HG03066 (cell line): ENCODE measurements around the gene LRIG1.

Experiments
- ATAC-seq: cut with Tn5 transposase; IDR thresholded peaks from one replicate; pipeline ENCODE4 v1.9.1; 2021; ENCODE audit warnings: low read depth; ENCODE audit not compliant: unreplicated experiment

Gene LRIG1, protein sequence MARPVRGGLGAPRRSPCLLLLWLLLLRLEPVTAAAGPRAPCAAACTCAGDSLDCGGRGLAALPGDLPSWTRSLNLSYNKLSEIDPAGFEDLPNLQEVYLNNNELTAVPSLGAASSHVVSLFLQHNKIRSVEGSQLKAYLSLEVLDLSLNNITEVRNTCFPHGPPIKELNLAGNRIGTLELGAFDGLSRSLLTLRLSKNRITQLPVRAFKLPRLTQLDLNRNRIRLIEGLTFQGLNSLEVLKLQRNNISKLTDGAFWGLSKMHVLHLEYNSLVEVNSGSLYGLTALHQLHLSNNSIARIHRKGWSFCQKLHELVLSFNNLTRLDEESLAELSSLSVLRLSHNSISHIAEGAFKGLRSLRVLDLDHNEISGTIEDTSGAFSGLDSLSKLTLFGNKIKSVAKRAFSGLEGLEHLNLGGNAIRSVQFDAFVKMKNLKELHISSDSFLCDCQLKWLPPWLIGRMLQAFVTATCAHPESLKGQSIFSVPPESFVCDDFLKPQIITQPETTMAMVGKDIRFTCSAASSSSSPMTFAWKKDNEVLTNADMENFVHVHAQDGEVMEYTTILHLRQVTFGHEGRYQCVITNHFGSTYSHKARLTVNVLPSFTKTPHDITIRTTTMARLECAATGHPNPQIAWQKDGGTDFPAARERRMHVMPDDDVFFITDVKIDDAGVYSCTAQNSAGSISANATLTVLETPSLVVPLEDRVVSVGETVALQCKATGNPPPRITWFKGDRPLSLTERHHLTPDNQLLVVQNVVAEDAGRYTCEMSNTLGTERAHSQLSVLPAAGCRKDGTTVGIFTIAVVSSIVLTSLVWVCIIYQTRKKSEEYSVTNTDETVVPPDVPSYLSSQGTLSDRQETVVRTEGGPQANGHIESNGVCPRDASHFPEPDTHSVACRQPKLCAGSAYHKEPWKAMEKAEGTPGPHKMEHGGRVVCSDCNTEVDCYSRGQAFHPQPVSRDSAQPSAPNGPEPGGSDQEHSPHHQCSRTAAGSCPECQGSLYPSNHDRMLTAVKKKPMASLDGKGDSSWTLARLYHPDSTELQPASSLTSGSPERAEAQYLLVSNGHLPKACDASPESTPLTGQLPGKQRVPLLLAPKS

DNA sequence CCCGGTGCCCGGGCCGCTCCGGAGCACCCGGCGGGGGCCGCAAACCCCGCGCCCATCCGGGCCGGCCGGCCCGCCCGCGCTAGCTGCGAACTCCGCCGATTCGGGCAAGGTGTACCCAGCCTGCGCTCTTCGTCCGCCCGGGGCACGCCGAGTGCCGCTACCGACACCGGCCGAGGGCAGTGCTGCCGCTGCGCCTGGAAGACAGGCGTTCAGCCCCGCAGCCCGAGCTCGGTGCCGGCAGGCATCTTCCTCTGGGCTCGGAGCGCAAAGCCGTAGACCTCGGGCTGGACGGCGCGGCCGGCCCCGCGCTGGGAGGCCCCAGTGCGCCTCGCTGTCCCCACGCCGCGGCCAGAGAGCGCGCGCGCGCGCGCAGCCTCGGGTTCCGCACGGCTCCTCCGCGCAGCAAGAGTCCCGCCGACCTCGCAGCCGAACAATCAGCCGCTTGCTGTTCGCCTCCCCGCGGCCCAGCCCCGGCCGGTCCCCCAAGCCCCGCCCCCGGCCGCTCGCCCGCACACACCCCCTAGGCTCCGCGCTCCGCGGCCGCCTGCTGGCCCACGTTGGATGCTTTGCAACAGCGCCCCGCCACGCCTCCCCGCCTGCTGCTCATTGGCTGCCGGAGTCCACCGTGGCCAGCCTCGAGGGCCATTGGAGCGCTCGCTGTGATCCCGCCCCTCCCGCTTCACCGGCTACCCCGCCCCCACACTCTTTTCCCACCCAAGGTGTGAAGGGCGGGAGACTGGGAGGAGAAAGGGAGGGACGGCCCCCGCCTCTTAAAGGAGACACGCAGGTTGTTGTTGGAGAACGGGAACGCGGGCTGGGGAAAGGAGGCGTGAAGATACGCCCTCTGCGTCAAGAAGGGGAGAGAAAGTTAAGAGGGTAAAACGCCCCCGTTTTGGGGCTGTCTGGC, at the start of gene LRIG1:
Gene LRIG1 (minus strand): TSS at position 447 of the 907 bp plus-strand sequence. CDS start 615 bp downstream, outside the sequence.
- ATAC-seq: peak; percentile 97

DNA sequence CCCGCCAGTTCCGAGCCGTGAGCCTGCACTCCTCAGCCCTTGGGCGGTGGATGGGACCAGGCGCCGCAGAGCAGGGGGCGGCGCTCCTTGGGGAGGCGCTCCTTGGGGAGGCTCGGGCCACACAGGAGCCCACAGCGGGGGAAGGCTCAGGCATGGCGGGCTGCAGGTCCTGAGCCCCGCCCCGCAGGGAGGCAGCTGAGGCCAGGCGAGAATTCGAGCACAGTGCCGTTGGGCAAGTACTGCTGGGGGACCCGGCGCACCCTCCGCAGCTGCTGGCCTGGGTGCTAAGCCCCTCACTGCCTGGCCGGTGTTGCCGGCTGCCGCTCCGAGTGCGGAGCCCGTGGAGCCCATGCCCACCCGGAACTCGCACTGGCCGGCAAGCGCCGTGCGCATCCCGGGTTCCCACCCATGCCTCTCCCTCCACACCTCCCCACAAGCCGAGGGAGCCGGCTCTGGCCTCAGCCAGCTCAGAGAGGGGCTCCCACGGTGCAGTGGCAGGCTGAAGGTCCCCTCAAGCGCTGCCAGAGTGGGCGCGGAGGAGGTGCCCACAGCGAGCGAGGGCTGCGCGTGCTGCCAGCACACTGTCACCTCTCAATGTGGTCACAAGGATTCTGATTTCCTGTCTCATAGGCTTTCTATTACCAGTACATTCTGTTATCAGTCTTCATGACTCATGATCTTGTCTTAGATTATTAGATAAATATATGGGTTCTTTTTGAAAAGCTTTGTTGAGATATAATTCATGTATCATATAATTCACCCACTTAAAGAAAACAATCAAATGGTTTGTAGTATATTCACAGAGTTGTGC, 44.0 kb upstream of the LRIG1 start:
- ATAC-seq: no peak

DNA sequence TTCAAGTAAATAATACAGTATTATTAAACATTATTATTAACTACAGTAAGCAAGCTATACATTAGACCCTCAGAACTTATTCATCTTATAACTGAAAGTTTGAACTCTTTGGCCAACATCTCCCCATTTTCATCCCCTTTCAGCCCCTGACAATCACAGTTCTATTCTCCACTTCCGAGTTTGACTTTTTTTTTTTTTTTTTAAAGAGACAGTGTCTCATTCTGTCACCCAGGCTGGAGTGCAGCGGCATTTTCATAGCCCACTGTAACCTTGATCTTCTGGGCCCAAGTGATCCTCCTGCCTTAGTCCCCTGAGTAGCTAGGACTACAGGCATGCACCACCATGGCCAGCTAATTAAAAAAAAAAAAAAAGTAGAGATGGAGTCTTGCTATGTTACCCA, 41.3 kb upstream of the LRIG1 start:
- no peak for ATAC-seq

DNA sequence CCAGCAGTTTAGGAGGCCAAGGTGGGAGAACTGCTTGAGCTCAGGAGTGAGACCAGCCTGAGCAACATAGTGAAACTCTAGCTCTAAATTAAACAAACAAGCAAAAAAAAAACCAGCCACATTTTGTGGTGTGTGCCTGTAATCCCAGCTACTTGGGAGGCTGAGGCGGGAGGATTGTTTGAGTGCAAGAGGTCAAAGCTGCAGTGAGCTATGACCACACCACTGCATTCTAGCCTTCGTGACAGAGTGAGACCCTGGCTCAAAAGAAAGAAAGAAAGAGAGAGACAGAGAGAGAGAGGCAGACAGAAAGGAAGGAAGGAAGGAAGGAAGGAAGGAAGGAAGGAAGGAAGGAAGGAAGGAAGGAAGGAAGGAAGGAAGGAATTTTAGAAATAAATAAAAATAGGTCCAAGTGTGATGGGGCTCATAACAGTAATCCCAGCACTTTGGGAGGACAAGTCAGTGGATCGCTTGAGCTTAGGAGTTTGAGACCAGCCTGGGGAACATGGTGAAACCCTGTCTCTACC, 38.7 kb upstream of the LRIG1 start:
- ATAC-seq: no peak

DNA sequence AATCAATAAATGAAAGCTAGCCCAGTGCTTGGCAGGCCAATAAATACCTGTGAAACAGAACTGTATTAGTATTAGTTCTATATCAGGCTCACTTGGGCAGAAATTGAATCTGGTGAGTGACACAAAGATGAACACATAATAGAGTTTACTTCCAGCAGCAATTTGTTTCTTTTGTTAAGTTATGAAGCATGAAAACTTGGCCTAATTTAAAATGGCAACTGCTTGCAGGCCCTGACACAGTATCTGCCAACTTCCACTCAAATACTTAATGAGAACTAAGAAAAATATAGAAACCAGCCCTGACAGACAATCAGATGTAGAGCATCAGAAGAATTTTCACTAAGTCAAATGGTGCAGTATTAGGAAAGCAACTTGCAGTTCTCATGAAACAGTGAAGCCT, 37.6 kb upstream of the LRIG1 start:
- no peak for ATAC-seq

DNA sequence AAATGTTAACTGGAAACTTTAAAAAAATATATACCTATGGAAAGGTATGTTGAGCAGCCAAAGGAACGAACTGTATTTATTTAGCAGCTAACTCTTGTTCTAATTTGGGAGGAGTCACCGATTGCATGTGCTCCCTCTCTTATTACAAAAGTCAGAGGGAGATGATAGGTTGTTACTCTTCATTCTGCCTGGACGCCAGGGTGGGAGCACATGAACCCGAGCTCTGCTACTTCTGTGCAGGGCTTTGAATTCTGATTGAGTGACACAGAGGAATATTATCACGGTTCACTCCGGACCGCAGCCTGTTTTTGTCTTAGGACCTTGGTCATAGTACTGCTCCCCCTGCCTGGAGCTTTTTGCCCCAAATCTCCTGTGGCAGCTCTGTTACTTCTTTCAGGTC, 36.9 kb upstream of the LRIG1 start:
- no peak for ATAC-seq

DNA sequence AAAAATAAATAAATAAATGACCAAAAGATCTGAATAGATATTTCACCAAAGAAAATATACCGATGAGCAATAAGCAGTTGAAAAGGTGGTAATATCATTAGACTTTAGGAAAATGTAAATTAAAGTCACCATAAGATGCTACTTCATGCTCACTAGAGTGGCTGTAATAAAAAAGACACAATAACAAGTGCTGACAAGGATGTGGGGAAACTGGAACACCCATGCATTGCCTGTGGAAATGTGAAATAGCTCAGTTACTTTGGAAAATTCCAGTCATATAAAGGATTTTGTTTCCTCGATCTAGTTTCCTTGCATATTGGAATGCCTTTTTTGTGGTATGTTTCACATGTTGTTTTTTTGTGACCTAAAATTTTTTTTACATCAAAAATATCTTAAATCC, 36.0 kb upstream of the LRIG1 start:
- ATAC-seq: no peak

DNA sequence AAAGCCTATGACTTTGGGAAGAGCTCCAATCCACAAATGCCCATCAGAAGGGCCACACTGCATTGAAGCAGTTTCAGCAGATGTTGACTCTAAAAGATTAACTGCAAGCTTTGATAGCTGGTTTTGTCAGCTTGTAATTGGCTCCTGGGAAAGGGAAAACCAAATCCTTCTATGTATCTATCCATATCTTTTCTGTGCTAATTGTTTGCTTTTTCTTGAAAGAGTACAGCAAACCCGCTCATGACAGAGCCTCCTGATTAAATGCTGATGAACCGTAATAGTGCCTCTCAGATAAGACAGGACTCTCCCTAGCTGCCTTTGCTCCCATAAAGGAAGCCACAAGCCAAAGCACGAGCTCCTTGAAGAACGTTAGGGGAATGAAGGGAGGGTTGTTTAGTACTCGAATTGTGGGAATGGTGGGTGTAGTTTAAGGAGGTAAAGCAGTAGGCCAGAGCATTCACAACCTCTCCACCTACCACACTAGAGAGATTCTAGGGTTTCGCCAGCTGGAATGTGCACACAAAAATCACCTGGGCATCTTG, 33.6 kb upstream of the LRIG1 start:
- no peak for ATAC-seq

DNA sequence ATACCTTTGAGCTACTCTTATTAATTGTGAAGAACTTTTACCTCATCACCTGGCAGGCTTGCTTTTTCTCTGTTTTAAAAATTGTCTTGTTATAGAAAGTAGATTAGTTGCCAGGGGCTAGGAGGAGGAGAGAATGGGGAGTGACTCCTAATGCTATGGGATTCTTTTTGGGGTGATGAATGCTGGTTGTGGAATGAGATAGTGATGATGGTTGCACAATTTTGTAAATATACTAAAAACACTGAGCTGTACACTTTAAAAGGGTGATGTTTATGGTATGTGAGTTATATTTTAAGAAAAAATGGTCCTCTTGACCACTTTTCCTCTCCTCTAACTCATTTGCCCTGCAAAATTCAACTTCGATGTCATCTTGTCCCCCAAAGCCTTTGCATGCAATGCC, 31.8 kb upstream of the LRIG1 start:
- no peak for ATAC-seq

DNA sequence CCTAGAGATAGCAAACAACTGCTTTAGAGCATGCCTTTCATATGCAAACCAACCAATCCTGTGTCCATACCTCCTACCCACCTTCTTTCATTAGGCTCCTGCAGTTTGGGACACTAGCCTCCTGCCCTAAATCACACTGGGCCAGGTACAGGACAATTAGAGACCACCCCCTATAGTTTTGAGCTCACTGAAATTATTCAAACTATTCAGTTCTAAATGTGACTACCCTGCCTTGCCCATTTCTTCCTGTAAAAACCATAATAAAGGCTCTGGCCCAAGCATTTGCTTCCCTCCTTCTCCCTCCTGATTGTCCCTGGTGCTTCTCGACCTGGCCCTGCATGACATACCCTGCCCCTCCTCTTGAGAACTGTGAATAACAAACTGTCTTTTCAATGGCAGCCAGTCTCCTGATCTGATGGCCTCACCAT, 31.4 kb upstream of the LRIG1 start:
- no peak for ATAC-seq

DNA sequence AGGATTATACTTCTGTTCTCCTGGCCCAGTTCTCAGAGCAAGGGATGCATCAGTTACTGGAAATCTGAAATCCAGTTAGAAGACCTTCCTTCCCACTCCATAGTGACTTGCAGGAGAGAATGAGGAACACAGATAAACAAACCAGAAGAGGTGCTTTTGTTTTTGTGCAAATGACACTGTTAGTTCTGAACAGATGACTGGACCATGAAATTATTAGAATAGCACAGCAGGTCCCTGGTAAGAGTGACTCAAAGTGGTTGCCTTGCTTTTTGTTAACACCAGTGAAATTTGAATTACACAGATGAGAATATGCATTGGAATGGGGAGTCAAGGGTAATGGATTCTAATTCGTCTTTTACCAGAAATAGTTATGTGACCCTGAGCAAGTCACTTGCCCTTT, 30.4 kb upstream of the LRIG1 start:
- no peak for ATAC-seq

DNA sequence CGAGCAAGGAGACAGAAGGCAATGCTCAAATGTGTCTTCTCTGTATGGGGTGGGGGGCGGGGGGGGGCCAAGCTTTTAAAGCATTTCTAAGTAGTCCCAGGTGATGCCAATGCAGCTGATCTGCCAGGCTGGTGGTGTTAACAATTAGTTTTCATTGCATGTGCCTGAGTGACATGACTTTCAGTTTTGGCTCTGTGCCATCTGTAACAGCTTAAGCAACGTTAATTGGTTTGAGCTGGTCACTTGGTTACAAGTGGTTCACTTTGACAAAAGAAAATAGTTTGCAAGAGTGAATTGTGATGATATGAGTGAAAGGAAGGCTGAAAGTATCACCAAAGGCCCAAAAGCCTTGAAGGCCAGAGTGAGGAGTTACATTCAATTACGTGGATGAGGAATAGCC, 26.4 kb upstream of the LRIG1 start:
- no peak for ATAC-seq

DNA sequence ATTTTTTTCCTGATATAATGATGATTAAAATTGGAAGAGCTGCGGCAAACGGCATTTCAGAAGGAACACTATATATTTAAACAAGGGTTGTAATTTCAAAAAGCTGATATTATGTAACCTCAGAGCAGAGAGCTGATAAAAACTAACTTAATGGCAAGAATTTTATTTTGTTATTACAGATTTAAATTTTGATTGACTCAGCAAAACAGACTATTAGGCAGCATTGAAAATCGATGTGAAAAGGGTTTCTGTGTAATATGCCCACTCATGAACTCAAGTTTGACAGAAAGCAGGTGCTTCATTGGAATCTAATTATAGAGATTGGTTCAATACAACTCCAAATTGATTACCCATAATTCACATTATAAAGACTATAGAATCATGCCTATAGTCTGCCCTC, 24.9 kb upstream of the LRIG1 start:
- no peak for ATAC-seq

DNA sequence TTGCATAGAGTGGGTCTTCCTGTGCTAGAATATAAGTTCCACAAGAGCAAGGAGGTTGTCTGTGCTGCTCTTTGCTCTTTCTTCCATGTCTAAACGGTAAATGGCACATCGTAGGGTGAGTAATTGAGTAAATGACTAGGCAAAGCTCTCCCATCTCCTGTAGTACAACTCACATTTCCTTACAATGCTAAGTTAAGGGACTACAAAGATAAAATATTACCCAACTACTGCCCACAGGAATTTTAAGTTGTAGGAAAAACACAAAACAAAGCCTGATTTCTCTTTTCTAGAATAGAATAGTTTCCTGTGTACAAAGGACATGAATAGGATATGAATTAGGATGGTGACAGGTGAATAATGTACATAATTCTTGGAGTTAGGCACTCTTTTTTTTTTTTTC, 19.9 kb upstream of the LRIG1 start:
- no peak for ATAC-seq

DNA sequence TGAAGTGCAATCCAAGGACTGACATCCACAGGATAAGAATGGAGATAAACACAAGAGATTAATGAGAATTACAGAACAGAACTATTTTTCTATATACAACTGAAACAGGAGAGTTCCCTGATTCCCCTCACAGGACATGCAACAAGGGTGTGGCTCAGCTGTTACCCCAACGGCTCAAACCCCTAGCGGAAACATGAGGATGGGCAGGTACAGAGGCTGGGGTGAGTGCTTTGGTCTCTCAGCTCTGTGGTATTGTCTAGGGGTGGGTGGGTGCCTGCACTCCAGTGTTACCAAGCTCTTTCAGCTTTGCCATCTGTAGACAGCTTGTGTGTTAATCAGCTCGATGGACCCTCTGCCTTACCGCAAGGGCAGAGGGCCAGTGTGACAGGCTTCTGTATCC, 17.8 kb upstream of the LRIG1 start:
- ATAC-seq: no peak

DNA sequence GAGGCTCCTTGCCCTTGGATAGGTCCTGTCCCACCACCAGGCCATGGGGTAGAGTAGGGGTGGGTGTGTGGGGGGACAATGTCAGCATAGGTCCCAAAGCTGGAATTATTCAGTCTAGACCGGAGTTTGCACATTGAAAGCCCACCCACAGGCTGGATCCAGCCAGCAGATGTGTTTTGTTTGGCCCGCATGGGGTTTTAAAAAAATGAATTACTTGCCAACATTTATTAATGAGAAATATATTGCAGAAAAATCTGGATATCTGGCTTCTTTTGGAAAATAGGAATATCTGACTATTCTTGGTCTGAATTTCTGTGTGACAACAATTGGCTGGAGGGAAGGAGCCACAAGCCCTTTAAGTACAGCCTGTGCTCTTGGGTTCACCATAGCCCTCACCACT, 17.3 kb upstream of the LRIG1 start:
- ATAC-seq: no peak

DNA sequence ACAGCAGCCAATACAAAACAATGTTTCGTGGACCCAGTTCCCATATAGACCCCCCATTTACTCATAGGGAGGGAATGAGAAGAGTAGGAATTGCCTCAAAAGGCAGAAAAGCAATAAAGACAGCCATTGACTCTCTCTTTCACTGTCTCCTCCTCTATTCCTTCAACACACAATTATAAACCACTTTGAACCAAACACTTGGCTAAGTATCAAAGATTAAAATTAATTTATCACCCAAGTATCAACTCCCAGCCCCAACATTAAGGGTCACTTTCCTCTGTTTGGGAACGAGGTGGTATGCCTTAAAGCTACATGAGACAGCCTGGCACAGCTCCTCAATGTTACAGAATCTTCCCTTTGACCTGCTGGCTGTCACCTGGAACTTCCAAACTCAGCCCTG, 16.4 kb upstream of the LRIG1 start:
- ATAC-seq: no peak

DNA sequence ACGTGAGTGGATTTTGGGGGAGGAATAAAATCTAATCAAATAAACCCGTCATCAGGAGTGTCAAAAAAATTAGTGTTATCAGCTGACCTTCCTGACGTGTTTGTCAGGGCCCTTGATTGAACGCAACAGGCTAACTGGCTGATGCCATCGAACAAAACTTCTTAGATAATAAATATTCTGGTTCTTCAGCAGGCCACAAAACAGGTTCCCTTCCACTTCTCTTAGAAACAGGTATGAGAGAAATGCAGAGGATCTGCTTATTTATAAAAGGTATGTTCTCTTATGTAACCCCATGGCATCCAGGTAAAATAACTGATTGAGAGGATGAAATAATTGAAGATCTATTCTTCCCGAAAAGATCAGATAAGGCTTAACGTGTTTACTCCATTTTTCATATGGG, 7.6 kb upstream of the LRIG1 start:
- no peak for ATAC-seq
